Neural crest cell (in vitro differentiated cells): ENCODE results near the gene OGDH. TPM values are rescaled to one million over a fixed set of nuclear protein-coding genes. Genes with fewer than 3 reads are reported as not detected.

Experiments
- DNase-seq: peaks from one replicate; pipeline ENCODE4 v3.0.0; 2021; ENCODE audit warnings: low read depth, mixed read lengths, low spot score
- H3K27ac Mint-ChIP-seq: one replicate; pipeline ENCODE4 v1.8.0; 2021; ENCODE audit warnings: mild to moderate bottlenecking, mixed read lengths; ENCODE audit not compliant: unreplicated experiment
- H3K27me3 Mint-ChIP-seq: 2 replicates; pipeline ENCODE4 v1.8.0; 2021; ENCODE audit warnings: low read depth, mild to moderate bottlenecking, mixed read lengths
- H3K36me3 Mint-ChIP-seq: 2 replicates; pipeline ENCODE4 v1.8.0; 2021; ENCODE audit warnings: low read depth, mild to moderate bottlenecking, mixed read lengths
- H3K4me1 Mint-ChIP-seq: 2 replicates; pipeline ENCODE4 v1.8.0; 2021; ENCODE audit warnings: mixed read lengths
- H3K4me3 Mint-ChIP-seq: one replicate; pipeline ENCODE4 v1.8.0; 2021; ENCODE audit warnings: mild to moderate bottlenecking, mixed read lengths
- H3K9me3 Mint-ChIP-seq: 2 replicates; pipeline ENCODE4 v1.8.0; 2021; ENCODE audit warnings: mixed read lengths
- total RNA-seq: library from RNA; stranded (reverse); gene quantifications from 2 replicates; pipeline ENCODE4 v1.2.1, GENCODE V29; 2021
- TF ChIP-seq, protein P1 (sequence below): fragments of 200-600 bp; sonication (generic); conservative IDR thresholded peaks from 2 replicates; pipeline ENCODE4 v1.5.0; 2021; ENCODE audit warnings: antibody characterized with exemption, mild to moderate bottlenecking

OGDH gene
- total RNA-seq, 1 donor from 2014 or later: 116 TPM

DNA sequence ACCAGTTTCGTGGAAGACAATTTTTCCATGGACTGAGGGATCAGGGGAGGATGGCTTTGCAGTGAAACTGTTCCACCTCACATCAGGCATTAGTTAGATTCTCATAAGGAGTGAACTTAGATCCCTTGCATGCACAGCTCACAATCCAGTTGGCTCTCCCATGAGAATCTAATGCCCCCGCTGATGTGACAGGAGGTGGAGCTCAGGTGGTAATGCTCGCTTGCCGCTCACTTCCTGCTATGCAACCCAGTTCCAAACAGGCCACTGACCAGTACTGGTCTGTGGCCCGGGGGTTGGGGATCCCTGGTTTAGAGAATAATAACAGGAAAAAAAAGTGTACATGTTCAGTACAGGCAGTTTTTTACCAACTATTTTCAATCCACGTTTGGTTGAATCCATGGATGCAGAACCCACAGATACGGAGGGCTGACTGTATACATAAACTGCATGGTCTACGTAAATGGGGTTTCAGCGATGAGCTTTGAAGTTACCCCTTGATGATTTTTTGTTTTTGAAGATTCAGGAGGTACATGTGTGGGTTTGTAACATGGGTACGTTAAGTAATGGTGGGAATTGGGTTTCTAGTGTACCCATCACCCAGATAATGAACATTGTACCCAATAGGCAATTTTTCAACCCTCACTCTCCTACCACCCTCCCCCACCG, 24.5 kb downstream of the OGDH start:
- Mint-ChIP-seq H3K4me3 (no peak overlapping the region), H3K36me3 (peaks cover 2% of the 10 kb centered on the region), H3K4me1 (no peaks in the 10 kb centered on the region), H3K27ac (no peak overlapping the region), H3K27me3 (no peaks in the 10 kb centered on the region), H3K9me3 (no peaks in the 10 kb centered on the region)
- TF ChIP-seq, protein P1, sequence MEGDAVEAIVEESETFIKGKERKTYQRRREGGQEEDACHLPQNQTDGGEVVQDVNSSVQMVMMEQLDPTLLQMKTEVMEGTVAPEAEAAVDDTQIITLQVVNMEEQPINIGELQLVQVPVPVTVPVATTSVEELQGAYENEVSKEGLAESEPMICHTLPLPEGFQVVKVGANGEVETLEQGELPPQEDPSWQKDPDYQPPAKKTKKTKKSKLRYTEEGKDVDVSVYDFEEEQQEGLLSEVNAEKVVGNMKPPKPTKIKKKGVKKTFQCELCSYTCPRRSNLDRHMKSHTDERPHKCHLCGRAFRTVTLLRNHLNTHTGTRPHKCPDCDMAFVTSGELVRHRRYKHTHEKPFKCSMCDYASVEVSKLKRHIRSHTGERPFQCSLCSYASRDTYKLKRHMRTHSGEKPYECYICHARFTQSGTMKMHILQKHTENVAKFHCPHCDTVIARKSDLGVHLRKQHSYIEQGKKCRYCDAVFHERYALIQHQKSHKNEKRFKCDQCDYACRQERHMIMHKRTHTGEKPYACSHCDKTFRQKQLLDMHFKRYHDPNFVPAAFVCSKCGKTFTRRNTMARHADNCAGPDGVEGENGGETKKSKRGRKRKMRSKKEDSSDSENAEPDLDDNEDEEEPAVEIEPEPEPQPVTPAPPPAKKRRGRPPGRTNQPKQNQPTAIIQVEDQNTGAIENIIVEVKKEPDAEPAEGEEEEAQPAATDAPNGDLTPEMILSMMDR: no peak
- no peak for DNase-seq

DNA sequence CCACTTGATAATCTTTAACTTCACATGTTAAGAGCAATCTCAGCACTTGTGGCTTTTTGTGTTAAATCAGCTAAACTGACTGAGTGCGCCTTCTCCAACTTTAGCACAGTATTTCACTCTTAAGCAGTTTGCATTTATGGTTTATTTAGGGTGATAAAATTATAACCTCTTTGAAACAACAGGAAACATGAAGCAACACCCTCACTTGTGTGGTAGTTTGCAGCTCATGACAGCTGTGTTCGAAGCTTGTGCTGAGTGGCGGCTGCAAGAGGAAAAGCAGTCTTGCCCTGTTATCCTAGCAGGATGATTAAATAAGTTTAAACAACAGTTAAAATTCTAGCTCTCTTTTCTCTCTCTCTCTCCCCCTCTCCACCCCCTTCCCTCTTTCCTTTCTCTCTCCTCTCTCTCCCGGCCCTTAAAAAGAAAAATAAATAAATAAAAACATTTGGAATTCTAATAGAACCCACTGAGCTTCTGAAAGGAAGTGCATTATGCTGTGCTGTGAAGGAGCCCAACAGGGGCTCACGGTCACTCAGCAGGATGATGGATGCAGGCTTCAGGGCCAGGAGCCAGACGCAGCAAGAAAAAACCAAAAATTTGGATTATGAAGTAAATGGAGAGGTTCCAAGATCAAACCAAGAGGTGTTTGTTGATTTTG, 25.2 kb downstream of the OGDH start:
- peak overlapping the region; percentile 63 for H3K27ac Mint-ChIP-seq
- no peaks in the 10 kb centered on the region for H3K4me1 Mint-ChIP-seq

DNA sequence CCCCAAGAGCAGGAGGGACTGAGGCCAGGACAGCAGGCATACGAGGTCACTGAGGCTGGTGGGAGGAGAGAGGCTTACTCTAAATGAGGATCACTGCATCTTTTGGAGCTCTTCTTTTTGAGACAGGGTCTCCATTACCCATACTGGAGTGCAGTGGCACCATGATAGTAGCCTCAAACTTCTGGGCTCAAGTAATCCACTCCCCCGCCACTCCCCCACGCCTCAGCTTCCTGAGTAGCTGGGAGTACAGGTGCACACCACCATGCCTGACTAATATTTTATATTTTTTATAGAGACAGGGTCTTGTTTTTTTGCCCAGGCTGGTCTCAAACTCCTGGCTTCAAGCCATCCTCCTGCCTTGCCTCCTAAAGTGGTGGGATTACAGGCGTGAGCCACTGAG, 25.8 kb downstream of the OGDH start:
- no peaks in the 10 kb centered on the region for H3K4me1 Mint-ChIP-seq
- no peak for DNase-seq
- H3K4me3 Mint-ChIP-seq: no peak overlapping the region
- H3K27ac Mint-ChIP-seq: peak overlapping the region; percentile 63
- TF ChIP-seq, protein P1: no peak
- no peaks in the 10 kb centered on the region for H3K9me3 Mint-ChIP-seq
- H3K27me3 Mint-ChIP-seq: no peaks in the 10 kb centered on the region
- H3K36me3 Mint-ChIP-seq: peaks cover 2% of the 10 kb centered on the region

More for the DNA sequence above, 25.2 kb downstream of the OGDH start:
- Mint-ChIP-seq H3K27me3 (no peaks in the 10 kb centered on the region), H3K9me3 (no peaks in the 10 kb centered on the region), H3K36me3 (peaks cover 2% of the 10 kb centered on the region), H3K4me3 (no peak overlapping the region)
- DNase-seq: no peak
- TF ChIP-seq, protein P1: no peak

DNA sequence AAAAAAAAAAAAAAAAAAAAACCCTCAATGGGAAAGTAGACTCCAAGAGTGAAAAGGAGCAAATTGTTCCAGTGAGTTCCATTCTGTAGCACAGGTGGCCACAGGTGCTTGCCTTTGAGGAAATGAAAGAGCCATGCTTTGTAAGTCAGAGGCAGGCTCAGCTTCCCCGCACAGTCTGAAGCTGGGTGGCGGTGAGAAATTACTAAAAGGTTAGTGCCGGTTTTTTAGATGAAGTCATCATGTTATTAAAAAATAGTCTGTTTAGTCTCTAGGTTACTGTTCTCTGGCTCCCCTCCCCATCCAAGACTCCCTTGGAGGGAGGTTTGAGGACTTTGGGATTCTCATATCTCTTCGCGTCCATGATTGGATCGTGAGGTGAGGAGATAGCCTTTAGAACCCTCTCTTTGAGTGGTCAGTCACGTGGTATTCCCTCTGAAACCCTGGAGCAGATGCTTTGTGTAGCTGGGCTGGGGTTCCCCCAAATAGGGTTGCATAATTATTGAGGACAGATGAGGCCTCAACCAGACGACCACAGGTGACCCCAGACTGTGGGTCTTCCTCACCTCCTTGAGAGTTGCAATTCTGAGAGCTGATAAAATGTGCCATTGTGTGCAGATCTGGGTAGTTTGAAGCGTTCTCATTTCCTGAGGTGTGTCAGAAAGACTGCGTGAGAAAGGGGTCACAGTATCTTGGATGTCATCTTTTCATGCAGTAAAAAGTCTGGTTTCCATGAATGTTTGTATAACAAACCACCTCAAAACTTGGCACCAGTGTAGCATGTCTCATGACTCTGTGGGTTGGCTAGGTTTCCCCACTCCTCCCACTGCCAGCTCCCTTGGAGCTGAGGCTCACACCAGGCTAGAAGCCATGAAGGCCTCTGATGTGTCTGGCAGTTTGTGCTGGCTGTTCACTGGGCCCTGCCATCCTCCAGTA, 27.1 kb downstream of the OGDH start:
- H3K9me3 Mint-ChIP-seq: no peaks in the 10 kb centered on the region
- peaks cover 6% of the 10 kb centered on the region for H3K4me1 Mint-ChIP-seq
- no peaks in the 10 kb centered on the region for H3K27me3 Mint-ChIP-seq
- no peak overlapping the region for H3K27ac Mint-ChIP-seq
- DNase-seq: no peak
- peaks cover 2% of the 10 kb centered on the region for H3K36me3 Mint-ChIP-seq
- TF ChIP-seq, protein P1: no peak
- no peak overlapping the region for H3K4me3 Mint-ChIP-seq

DNA sequence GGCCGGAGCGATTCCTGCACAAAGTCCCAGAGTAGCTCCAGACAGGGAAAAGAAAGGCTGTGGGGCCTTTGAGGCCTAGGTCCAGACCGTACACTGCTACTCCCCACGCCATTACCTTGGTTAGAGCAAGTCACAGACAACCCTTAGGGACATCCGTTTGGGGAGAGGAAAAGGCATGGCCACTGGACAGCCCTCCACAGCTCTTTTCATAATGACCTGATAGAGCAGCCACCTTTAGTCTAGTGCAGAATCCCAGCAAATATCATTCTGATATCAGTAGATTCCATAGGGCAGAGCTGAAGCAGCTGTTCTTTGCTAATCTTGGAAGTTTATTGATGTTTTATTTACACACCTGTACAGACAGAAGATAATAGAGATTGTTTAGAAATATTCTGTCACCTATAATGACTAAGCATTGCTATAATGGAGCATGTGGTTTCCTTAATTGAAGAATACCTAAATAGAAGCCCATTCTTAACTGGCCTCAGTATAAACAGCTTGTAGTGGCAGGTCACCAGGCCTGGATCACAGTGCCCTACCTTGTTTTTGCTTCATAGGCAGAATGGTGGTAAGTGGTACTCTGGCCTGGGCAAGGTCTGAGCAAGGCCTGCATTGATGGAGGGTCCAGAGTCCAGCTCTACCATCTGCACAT, 27.9 kb downstream of the OGDH start:
- Mint-ChIP-seq H3K4me1 (peaks cover 14% of the 10 kb centered on the region), H3K9me3 (no peaks in the 10 kb centered on the region), H3K36me3 (no peaks in the 10 kb centered on the region), H3K4me3 (no peak overlapping the region), H3K27ac (no peak overlapping the region), H3K27me3 (no peaks in the 10 kb centered on the region)
- TF ChIP-seq, protein P1: no peak
- no peak for DNase-seq
